NCI-H748 treated with DMSO at 0.1 percent for 48 hours (cell line): Measurements from ENCODE around the gene SEMA4G.

Experiments
- DNase-seq: peaks from one replicate; lab custom pipeline; 2025; lab: John Stamatoyannopoulos, UW

Gene SEMA4G

GRCh38 chr10:100969187-100970075, at the start of gene SEMA4G:
SEMA4G (plus strand) TSS chr10:100969504; CDS start chr10:100972913, 3,409 bp downstream.
- DNase-seq, result no peak

- no peak for DNase-seq
Observed at GRCh38 chr10:100923580-100923979, 45.7 kb upstream of the SEMA4G start.

- no peak for DNase-seq
Observed at GRCh38 chr10:100927266-100927665, 42.0 kb upstream of the SEMA4G start.

GRCh38 chr10:100928039-100928438, 41.3 kb upstream of the SEMA4G start:
- DNase-seq, result no peak

- DNase-seq, result no peak
Observed at GRCh38 chr10:100930368-100930767, 38.9 kb upstream of the SEMA4G start.

- no peak for DNase-seq
Observed at GRCh38 chr10:100934084-100934659, 35.1 kb upstream of the SEMA4G start.

GRCh38 chr10:100939763-100940344, 29.4 kb upstream of the SEMA4G start:
- DNase-seq, result no peak

GRCh38 chr10:100942229-100942628, 27.1 kb upstream of the SEMA4G start:
- no peak for DNase-seq

- no peak for DNase-seq
Observed at GRCh38 chr10:100943508-100943907, 25.8 kb upstream of the SEMA4G start.

- no peak for DNase-seq
Observed at GRCh38 chr10:100945754-100946153, 23.6 kb upstream of the SEMA4G start.

GRCh38 chr10:100948916-100949315, 20.4 kb upstream of the SEMA4G start:
- no peak for DNase-seq

- DNase-seq, result no peak
Observed at GRCh38 chr10:100960251-100960650, 9.1 kb upstream of the SEMA4G start.

GRCh38 chr10:100962351-100963080, 6.8 kb upstream of the SEMA4G start:
- no peak for DNase-seq

GRCh38 chr10:100963826-100964225, 5.5 kb upstream of the SEMA4G start:
- DNase-seq, result no peak

- no peak for DNase-seq
Observed at GRCh38 chr10:100965820-100966219, 3.5 kb upstream of the SEMA4G start.

GRCh38 chr10:100966887-100967286, 2.4 kb upstream of the SEMA4G start:
- DNase-seq, result no peak

GRCh38 chr10:100967332-100967731, 2.0 kb upstream of the SEMA4G start:
- no peak for DNase-seq

- no peak for DNase-seq
Observed at GRCh38 chr10:100968062-100968736, 1.1 kb upstream of the SEMA4G start.

- DNase-seq, result no peak
Observed at GRCh38 chr10:100968863-100969186, 479 bp upstream of the SEMA4G start.

GRCh38 chr10:100970076-100970913, 991 bp downstream of the SEMA4G start:
- no peak for DNase-seq
